ENCODE results near the gene CUL9.

CUL9 gene

GRCh38 chr6:43258180-43258579, 76.2 kb downstream of the CUL9 start:
- no peak for DNase-seq

- no peak for DNase-seq
Measured at GRCh38 chr6:43258807-43259686, 77.1 kb downstream of the CUL9 start.

- DNase-seq = no peak
Measured at GRCh38 chr6:43260791-43261190, 78.8 kb downstream of the CUL9 start.

GRCh38 chr6:43261198-43261597, 79.2 kb downstream of the CUL9 start:
- no peak for DNase-seq

- no peak for DNase-seq
Measured at GRCh38 chr6:43262000-43262779, 80.2 kb downstream of the CUL9 start.

GRCh38 chr6:43262780-43263313, 80.9 kb downstream of the CUL9 start:
- DNase-seq = no peak

- DNase-seq = peak; percentile 87
Measured at GRCh38 chr6:43263314-43264178, 81.5 kb downstream of the CUL9 start.

GRCh38 chr6:43264599-43265145, 82.7 kb downstream of the CUL9 start:
- no peak for DNase-seq

GRCh38 chr6:43265564-43265963, 83.6 kb downstream of the CUL9 start:
- no peak for DNase-seq

GRCh38 chr6:43267619-43268354, 85.8 kb downstream of the CUL9 start:
- no peak for DNase-seq

GRCh38 chr6:43268355-43268700, 86.3 kb downstream of the CUL9 start:
- no peak for DNase-seq

- DNase-seq = no peak
Measured at GRCh38 chr6:43268782-43269272, 86.8 kb downstream of the CUL9 start.

GRCh38 chr6:43269273-43270007, 87.4 kb downstream of the CUL9 start:
- peak; percentile 46 for DNase-seq

GRCh38 chr6:43271103-43271815, 89.3 kb downstream of the CUL9 start:
- DNase-seq = no peak

- no peak for DNase-seq
Measured at GRCh38 chr6:43271944-43272343, 89.9 kb downstream of the CUL9 start.

GRCh38 chr6:43273707-43274106, 91.7 kb downstream of the CUL9 start:
- no peak for DNase-seq

All from hematopoietic multipotent progenitor cell treated with erythropoietin and hydrocortisone succinate and interleukin-3 and kit ligand, for 6 days (in vitro differentiated cells).